Measurements from ENCODE around the gene RNF168. TPM values are rescaled to one million over a fixed set of nuclear protein-coding genes. Genes with fewer than 3 reads are reported as not detected.

The RNF168 gene
- total RNA-seq, 4 donors from 2014 or later = 23.1 to 31.3 (median 29.0) TPM

DNA sequence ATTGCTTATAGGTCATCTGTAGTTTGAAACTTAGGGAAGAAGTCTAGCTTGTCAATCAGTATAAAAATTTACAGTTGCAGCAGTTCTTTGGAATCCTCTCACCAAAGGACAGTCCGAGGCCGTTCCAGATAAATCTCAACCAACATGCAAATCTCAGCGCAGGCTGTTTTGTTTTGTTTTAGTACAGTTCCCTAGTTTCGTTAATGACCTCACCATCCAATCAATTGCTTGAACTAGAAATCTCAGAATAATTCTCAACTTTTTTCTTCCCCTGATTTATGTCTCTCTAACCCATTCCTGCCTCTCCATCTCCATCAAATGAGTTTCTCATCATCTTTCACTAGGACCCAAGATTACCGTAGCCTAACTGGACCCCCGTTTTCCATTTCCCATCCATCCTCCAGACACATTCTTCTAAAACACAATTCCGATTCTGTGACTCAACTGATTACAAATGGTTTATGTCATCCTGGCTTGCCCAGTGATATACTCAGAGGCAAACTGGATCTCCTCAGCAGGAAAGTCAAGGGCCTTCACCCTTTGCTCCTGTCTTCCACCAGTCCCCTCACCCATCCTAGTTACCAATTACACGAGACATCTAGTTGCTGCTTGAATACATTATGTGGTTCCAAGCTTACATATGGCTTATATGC lies 10.3 kb upstream of the RNF168 start:
- TF ChIP-seq, protein P1, sequence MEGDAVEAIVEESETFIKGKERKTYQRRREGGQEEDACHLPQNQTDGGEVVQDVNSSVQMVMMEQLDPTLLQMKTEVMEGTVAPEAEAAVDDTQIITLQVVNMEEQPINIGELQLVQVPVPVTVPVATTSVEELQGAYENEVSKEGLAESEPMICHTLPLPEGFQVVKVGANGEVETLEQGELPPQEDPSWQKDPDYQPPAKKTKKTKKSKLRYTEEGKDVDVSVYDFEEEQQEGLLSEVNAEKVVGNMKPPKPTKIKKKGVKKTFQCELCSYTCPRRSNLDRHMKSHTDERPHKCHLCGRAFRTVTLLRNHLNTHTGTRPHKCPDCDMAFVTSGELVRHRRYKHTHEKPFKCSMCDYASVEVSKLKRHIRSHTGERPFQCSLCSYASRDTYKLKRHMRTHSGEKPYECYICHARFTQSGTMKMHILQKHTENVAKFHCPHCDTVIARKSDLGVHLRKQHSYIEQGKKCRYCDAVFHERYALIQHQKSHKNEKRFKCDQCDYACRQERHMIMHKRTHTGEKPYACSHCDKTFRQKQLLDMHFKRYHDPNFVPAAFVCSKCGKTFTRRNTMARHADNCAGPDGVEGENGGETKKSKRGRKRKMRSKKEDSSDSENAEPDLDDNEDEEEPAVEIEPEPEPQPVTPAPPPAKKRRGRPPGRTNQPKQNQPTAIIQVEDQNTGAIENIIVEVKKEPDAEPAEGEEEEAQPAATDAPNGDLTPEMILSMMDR (IDR thresholded peaks at IDR 0.05; ENCODE audit: low read depth) = no peak

DNA sequence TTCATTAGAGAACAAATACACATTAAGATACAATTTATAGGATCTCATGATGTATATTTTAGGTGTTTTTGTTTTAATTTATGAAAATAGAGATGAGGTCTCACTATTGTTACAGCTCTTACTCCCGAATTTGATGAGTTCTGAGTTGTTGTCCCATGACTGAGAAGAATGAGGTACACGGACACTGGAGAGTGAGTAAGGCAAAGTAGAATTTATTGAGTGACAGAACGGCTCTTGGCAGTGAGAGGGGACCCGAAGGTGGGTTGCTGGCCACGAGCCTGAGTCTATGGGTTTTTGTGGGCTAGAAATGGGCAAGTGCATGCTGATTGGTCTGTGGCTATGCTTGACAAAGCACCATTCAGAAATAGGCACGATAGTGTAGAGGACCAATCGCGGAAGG lies 3.1 kb upstream of the RNF168 start:
- TF ChIP-seq, protein P1 (IDR thresholded peaks at IDR 0.05; ENCODE audit: low read depth) = no peak

DNA sequence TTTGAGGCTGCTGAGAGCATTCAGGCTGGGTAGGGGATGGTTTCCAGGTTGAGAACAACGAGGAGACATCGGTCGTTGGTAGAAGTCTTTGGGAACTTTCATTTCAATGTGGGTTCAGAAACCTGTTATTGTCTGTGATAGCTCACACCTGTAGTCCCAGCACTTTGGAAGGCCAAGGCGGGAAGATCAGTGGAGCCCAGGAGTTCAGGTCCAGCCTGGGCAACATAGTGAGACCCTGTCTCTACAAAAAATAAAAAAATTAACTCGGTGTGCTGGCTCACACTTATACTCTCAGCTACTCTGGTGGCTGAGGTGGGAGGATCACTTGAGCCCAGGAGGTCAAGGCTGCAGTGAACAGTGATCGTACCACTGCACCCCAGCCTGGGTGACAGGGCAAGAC lies 988 bp upstream of the RNF168 start:
- TF ChIP-seq, protein P1 (IDR thresholded peaks at IDR 0.05; ENCODE audit: low read depth) = no peak

DNA sequence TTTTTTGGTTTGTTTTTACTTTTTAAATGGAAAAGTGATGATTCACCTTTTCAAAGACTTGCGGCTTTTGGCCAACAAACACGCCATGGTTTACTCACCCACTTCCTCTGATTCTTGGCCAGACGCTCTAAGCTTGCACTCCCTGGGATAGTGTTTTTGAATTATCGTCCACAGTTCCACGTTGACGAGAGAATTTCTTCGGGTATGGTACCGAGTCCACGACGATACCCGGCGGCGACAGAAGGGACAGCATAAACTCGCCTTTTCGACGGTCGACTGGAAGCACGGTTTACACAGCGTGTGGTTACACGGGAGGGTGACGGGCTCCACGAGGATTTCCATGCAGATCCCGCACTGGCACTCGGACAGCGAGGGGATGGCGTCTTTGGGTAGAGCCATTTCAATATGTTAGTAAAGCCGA lies 783 bp downstream of the RNF168 start:
- TF ChIP-seq, protein P1 (IDR thresholded peaks at IDR 0.05; ENCODE audit: low read depth) = no peak

DNA sequence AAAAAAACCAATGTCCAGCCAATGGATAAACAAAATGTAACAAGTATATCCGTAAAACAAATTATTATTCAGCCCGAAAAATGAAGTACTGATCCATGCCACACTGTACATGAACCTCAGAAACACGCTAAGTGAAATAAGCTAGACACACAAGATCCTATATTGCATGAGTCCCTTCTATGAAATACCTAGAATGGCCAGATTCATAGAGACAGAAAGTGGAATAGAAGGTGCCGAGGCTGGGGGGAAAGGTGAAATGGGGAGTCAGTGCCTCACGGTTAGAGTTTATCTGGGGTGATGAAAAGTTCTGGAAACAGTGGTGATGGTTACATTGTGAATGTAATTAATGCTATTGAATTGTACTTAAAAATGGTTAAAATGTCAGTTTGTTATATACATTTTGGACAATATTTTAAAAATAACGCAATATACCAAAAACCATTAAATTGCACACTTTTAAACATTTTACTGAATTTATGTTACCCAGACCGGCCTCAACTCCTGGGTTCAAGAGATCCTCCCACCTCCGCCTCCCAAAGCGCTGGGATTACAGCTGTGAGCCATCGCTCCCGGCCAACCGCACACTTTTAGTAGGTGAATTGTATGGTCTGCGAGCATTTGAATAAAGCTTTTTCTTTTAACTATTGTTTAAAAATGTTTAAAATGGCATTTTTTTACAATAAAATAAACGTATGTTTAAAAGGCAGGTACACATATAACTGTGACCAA lies 2.1 kb downstream of the RNF168 start:
- TF ChIP-seq, protein P1 (IDR thresholded peaks at IDR 0.05; ENCODE audit: low read depth) = no peak

DNA sequence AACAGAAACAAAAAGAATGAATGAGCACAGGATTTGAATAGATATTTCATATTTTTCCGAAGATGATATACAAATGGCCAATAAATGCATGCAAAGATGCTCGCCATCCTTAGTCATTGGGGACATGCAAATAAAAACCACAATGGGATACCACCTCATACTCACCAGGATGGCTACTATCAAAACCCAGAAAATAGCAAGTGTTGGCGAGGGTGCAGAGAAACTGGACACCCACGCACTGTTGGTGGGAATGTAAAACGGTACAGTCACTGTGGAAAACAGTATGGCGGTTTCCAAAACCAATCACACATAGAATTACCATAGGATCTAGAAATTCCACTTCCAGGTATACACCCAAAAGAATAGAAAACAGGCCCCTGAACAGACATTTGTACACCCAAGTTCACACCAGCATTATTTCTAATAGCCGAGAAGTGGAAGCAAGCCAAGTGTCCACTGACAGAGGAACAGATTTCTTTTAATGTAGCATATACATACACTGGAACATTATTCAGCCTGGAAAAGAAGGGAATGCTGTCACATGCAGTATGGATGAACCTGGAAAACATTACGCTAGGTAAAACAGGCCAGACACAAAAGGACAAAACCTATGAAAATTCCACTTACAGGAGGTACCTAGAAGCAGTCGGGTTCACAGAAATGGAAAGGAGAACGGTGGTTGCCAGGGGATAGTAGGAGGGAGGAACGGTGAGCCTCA lies 3.6 kb downstream of the RNF168 start:
- TF ChIP-seq, protein P1 (IDR thresholded peaks at IDR 0.05; ENCODE audit: low read depth) = no peak

DNA sequence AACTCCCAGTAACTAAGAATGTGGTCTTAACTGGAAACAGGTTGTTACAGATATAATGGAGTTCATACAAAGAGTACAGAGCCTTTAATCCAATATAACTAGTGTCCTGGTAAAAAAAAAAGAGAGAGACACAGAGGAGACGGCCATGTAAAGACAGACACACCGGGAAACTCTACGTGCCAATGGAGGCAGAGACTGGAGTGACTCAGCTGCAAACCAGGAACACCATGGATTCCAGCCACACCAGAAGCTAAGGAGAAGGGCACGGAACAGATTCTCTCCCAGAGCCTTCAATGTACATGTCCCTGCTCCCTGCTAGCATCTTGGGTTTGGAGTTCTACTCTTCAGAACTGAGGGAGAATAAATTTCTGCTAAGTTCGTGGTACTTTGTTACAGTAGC lies 4.5 kb downstream of the RNF168 start:
- TF ChIP-seq, protein P1 (IDR thresholded peaks at IDR 0.05; ENCODE audit: low read depth) = no peak

Data from subcutaneous adipose tissue (tissue), 4 donors.